ENCODE measurements around the gene MEIS1. TPM values are rescaled to one million over a fixed set of nuclear protein-coding genes. Genes with fewer than 3 reads are reported as not detected.

MEIS1 gene
- total and polyA plus RNA-seq, 2 of the 8 experiments (the other 6 are each of a cell fraction or from before 2014, with no cell fraction given): 0.17 to 1.2 TPM

DNA sequence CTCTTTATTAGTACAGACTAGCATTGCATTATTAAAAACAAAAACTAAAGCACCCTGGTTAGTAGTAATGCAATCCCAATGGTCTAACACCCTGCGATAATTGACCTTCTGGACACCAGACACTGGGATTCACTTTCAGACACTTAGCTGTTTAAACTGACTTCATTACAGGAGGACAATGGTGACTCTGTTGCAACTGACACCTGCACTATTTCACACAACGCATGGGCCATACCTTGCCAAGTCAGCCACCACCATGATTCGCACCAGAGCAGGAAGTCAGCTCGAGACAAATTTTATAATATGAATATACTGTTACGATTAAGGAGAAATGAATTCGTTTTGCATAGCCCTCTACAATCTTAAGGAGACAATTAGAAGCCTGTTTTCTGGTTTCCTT lies 150.7 kb downstream of the MEIS1 start:
- H3K4me1 ChIP-seq (replicated peaks in 1 of 4; ENCODE audit: control insufficient read depth in 3 of 4, insufficient read depth in 4 of 4, low read length in 3 of 4): peaks cover 3 to 19% (median 8%) of the 10 kb centered on the region in 4 experiments; a peak in 6 of 7 replicates
- no peak overlapping the region for H3K4me3 ChIP-seq (ENCODE audit: extremely low read depth in 1 of 4, insufficient read depth in 2 of 4, low read depth in 3 of 4, low read length in 4 of 4)
- TF ChIP-seq GABPA (IDR thresholded peaks at IDR 0.05; ENCODE audit: borderline replicate concordance, insufficient read depth, low read length) (no peak), EGR1 (IDR thresholded peaks at IDR 0.05; ENCODE audit: borderline replicate concordance, low read depth, low read length) (no peak), KDM4A (IDR thresholded peaks at IDR 0.05; ENCODE audit: low read depth, low read length, severe bottlenecking) (no peak), SP2 (IDR thresholded peaks at IDR 0.05; ENCODE audit: low read length) (no peak), MAX (IDR thresholded peaks at IDR 0.05) (no peak), SIX5 (IDR thresholded peaks at IDR 0.05; ENCODE audit: low read depth, low read length) (no peak), SP1 (IDR thresholded peaks at IDR 0.05; ENCODE audit: low read depth, low read length) (no peak), RNF2 (IDR thresholded peaks at IDR 0.05; ENCODE audit: borderline replicate concordance, low read depth, low read length, missing control alignments, poor library complexity, severe bottlenecking) (no peak), EP300 (IDR thresholded peaks at IDR 0.05; ENCODE audit: borderline replicate concordance in 1 of 2, low read depth in 2 of 2, low read length in 2 of 2) (no peak), SAP30 (IDR thresholded peaks at IDR 0.05; ENCODE audit: insufficient read depth, insufficient replicate concordance, low read length) (no peak), RAD21 (IDR thresholded peaks at IDR 0.05 in 1 of 2, conservative IDR thresholded peaks at IDR 0.05 in 1 of 2; ENCODE audit: low read depth in 2 of 2, low read length in 2 of 2) (no peak)
- TF ChIP-seq, protein P1, sequence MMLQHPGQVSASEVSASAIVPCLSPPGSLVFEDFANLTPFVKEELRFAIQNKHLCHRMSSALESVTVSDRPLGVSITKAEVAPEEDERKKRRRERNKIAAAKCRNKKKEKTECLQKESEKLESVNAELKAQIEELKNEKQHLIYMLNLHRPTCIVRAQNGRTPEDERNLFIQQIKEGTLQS (IDR thresholded peaks at IDR 0.05; ENCODE audit: insufficient read depth, low read depth, low read length): no peak

More for the DNA sequence above, 150.7 kb downstream of the MEIS1 start:
- Histone ChIP-seq H2BK120ac (replicated peaks; ENCODE audit: low read depth, low read length) (no peak overlapping the region), H3K79me1 (ENCODE audit: low read depth, low read length) (no peaks in the 10 kb centered on the region), H3K36me3 (ENCODE audit: control insufficient read depth in 2 of 4, insufficient read depth in 4 of 4, low read length in 3 of 4) (no peaks in the 10 kb centered on the region), H2AFZ (ENCODE audit: low read length) (no peak overlapping the region), H3K4ac (replicated peaks; ENCODE audit: insufficient read length, low read depth, low read length) (no peak overlapping the region), H2BK12ac (ENCODE audit: low read depth, low read length) (no peak overlapping the region; the same call in 1 of the 2 replicates), H3K14ac (ENCODE audit: insufficient read length) (no peak overlapping the region), H3K27ac (ENCODE audit: low read depth, low read length) (no peak overlapping the region), H3K79me2 (ENCODE audit: control insufficient read depth in 1 of 2, insufficient read depth in 2 of 2, low read length in 2 of 2) (no peaks in the 10 kb centered on the region), H3K23ac (ENCODE audit: insufficient read length) (no peak overlapping the region), H3K4me2 (ENCODE audit: insufficient read depth in 1 of 2, low read depth in 2 of 2, low read length in 2 of 2) (no peak overlapping the region), H2BK20ac (ENCODE audit: low read length) (no peak overlapping the region), H3K9ac (replicated peaks in 1 of 4; ENCODE audit: extremely low read depth in 1 of 4, low read depth in 3 of 4, low read length in 3 of 4) (no peak overlapping the region), H4K5ac (ENCODE audit: insufficient read length, low read depth, low read length) (no peak overlapping the region), H2AK5ac (ENCODE audit: low read depth, low read length) (no peak overlapping the region), H3K56ac (replicated peaks; ENCODE audit: insufficient read length, low read depth, low read length) (no peak overlapping the region), H4K91ac (replicated peaks; ENCODE audit: insufficient read length, low read length) (no peak overlapping the region), H4K20me1 (replicated peaks in 1 of 2; ENCODE audit: control insufficient read depth in 1 of 2, insufficient read depth in 2 of 2, low read length in 2 of 2) (peaks cover 0 to 4% of the 10 kb centered on the region in 2 experiments), H2BK15ac (ENCODE audit: low read length) (no peak overlapping the region), H3K27me3 (replicated peaks in 1 of 4; ENCODE audit: control insufficient read depth in 3 of 4, extremely low read depth in 1 of 4, insufficient read depth in 3 of 4, low read length in 3 of 4) (peaks cover 25 to 38% (median 35%) of the 10 kb centered on the region in 4 experiments), H3K23me2 (ENCODE audit: low read depth, low read length) (peaks cover 6% of the 10 kb centered on the region), H2BK5ac (ENCODE audit: low read depth, low read length) (no peak overlapping the region), H3K18ac (ENCODE audit: extremely low read depth, low read length) (no peak overlapping the region), H3K9me3 (ENCODE audit: insufficient read depth in 2 of 2, low read depth in 1 of 2, low read length in 1 of 2) (no peaks in the 10 kb centered on the region), H4K8ac (ENCODE audit: extremely low read depth, insufficient read depth, low read length) (no peak overlapping the region)
- ChIA-PET CTCF (ENCODE audit: partially characterized antibody) (interaction anchor here (1.4 kb wide), 1 partner anchor 10 kb away, joined by 3 read pairs; no protein-coding TSS in a partner anchor), POLR2A (ENCODE audit: partially characterized antibody) (no interaction called here)
- no peak for DNase-seq (ENCODE audit: low read depth in 1 of 2, low spot score in 2 of 2)
- 87% methylated on average over 6 of the region's 6 CpGs; no CpG with 5 or more reads in 1 of the 2 experiments for WGBS, 2 experiments (ENCODE audit: extremely low coverage in 1 of 2, insufficient coverage in 1 of 2, insufficient read length in 1 of 2, insufficient replicate concordance in 2 of 2, low coverage in 1 of 2, low lambda C conversion rate in 2 of 2, missing lambda C conversion rate in 1 of 2)
- FAIRE-seq: no peak

All from H1 (cell line).